Effector CD4-positive, alpha-beta T cell (primary cell): ENCODE results near the gene PIP4K2B.

Source experiments
- DNase-seq: peaks from one replicate; pipeline ENCODE4 v3.0.0-alpha.2; 2020

The PIP4K2B gene

DNA sequence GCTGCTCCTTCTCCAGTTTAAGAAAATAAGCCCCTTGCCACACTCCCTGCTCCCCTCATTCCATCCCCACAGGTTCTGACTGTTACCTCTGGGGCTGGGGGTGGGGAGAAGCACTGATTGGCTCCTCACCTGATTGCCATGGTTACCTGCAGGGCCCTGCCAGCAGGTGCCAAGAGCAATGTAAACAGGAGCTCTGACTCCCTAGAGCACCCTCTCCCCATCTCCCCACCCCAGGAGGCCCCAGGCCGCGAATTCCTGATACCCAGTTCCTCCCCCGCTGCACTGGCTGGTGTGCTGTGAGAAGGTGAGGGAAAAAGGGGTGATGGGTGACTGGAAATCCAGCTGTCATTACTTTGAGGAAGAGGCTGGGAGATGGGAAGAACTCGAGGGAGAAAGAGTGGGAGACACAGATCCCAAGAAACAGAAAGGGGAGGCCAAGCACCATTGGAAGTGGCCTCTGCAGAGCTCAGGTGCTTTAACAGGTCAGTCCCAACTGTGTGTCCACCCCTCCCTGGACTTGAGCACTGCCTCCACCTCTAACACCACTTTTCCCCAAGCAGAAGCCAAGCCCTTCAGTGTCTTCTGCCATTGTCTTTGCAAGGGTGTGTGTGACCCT is 55.7 kb downstream of the PIP4K2B start:
- no peak for DNase-seq

DNA sequence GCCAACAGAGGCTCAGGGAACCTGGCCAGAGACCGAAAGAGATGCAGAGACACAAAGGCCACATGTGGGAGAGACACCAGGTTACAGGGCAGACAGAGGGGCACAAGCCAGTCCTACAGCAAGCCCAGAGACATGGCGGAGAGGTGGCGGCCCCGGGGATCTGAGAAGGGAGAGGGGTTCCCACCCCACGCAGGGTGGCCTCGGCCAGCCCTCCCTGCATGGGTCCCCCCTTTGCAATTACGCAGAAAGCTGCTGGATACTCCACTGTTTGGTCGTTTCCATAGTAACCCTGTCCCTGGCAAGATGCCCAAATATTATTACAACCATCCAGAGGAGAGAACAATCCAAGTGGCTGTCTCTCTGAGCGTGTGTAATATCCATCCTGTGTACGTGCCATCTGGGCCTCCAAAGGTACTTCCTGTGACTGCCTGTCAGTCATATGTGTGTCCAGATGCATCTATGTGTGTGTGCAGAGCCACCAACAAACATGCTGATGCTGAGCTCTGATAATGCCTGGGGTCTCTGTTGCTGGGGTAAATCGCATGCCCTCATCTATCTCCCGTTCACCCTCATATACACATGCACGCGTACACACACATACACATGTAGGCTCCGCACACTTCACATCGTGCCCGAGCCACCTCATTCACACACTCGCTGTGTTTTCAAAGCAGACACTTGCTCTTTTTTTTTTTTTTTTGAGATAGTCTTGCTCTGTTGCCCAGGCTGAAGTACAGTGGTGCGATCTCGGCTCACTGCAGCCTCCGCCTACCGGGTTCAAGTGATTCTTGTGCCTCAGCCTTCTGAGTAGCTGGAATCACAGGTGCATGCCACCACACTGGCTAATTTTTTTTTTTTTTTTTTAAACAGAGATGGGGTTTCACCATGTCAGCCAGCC is 56.7 kb downstream of the PIP4K2B start:
- DNase-seq = no peak

DNA sequence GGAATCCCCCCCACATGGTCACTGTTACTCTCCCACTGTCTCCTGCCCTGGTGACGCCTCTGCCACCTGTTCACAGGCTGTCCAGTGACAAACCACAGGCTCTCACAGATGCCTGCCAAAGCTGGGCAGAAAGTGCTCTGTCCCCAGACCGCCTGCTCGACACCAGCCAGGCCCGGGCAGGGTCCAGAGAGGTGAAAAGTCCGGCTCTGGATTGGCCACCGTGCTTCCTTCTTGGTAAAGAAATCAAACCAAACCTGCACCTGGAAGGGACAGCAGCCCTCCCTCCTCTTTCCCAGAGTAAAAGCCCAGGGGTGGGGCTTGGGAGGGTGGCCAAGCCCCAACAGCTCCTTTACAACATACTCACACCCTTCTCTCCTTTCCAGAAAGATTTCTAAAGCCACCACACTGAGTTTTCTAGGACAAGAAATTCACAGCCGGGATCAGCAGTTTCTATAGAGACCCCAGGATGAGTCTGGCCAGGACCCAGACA is 57.4 kb downstream of the PIP4K2B start:
- no peak for DNase-seq

DNA sequence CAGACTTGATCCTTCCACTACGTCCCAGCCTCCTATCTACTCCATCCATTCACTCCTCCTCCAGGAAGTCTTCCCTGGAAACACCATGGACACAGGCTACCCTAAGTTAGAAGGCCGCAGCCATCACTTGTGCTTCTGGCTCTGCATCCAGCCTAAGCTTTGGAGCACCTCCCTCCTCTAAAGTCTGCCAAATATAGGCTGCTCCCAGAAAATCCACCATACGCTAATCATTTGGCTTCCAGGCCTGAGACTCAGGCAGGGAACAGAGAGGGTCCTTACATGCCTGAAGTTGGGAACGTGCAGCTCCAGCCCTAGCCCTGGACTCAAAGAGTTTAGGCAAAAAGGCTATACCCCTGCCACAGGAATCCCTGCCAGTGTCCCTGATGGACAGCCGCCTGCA is 57.9 kb downstream of the PIP4K2B start:
- DNase-seq = no peak

DNA sequence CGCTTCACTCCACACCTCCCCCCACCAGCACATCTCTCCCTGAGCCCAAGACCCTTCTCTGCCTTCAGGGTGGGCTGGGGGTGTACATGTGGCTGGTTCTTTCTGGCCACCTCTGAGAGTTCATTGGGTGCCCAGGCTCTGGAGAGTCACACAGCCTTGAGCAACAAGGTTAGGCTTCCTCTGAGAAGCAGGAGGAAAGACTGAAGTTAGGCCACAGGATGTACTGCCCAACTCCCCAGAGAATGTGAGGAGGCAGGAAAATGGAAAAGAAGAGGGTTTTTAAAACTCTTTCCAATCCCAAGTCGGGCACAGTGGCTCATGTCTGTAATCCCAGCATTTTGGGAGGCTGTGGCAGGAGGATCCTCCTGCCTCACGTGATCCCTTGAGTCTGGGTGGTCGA is 58.5 kb downstream of the PIP4K2B start:
- DNase-seq = no peak

DNA sequence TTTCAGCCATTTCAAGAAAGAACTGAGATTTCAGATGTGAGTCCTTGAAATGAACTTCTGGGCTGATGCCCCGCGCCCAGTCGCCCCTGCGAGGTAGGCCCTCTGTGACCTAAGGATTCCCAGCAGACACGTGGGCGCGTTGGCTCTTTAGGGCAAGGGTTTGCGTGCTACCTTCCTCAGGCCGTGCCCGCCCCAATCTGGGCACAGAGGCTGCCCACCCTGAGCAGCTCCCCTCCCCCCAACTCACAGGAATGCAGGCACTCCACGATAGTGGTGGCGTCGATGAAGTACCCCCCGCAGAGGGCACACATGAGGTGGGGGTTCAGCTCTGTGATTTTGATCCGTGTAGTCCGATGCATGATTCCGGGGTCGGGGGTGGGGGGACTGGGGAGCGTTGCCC is 59.3 kb downstream of the PIP4K2B start:
- DNase-seq = no peak

DNA sequence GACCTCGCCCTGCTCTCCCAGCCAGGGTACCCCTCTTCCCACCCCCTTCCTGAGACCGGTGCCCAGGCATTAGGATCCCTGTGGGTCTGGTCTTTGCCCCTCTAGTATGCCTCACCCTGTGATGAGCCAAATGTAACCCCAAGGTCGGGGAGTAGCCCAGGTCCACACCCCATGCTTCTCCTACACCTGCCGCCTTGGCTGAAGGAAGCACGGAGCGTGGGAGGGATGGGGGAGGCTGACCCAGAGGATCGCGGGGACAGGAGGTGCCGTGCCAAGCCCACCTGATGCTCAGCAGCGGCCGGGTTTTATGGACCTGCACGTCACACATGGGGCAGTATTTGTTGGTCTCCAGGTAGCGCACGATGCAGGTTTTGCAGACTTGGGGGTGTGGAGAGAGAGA is 60.1 kb downstream of the PIP4K2B start:
- no peak for DNase-seq

DNA sequence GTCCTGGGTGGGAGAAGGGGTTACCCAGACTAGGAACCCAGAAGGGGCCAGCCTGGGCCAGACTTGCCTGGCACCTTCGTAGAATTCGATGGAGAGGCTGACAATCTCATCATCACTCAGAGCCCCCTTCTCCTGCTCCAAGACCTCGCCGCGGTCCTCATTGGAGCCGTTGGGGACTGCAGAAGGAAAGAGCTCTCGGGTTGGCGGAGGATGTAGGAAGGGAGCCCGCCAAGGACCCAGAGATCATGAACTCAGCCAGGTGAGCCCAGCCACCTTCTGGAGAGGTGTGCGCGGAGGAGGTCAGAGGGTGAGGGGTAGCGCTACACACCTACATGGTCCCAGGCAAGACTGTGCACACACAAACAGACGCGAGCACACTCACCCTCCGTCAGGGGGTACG is 60.7 kb downstream of the PIP4K2B start:
- no peak for DNase-seq

DNA sequence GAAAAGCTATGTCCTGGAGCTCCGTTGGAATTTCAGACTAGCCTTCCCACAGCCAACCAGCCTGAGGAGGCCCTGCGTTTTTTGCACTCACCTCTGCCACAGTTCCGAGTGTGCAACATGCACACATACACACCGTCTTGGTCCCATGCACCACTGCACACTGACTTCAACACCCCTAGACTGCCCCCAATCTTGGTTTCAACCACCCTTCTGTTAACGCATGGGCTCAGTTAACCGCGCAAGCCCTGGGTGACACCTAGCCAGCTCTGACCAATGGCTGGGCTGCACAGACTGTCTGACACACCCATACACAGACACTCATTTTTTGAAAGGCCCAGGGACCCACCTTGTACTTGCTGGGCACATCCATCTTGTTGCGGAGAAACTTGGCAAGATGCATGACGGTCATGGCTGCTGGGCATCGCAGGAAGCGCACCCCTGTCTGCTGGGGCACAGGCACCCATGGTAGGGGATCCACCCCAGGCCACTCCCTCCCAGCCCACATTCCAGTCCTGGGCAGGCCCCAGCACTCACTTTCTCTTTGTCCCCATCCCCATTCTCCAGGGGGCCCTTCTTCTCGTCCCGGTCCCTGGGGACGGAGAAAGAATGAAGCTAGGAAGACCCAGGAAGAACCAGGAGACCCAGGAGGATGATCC is 61.2 kb downstream of the PIP4K2B start:
- DNase-seq = no peak

DNA sequence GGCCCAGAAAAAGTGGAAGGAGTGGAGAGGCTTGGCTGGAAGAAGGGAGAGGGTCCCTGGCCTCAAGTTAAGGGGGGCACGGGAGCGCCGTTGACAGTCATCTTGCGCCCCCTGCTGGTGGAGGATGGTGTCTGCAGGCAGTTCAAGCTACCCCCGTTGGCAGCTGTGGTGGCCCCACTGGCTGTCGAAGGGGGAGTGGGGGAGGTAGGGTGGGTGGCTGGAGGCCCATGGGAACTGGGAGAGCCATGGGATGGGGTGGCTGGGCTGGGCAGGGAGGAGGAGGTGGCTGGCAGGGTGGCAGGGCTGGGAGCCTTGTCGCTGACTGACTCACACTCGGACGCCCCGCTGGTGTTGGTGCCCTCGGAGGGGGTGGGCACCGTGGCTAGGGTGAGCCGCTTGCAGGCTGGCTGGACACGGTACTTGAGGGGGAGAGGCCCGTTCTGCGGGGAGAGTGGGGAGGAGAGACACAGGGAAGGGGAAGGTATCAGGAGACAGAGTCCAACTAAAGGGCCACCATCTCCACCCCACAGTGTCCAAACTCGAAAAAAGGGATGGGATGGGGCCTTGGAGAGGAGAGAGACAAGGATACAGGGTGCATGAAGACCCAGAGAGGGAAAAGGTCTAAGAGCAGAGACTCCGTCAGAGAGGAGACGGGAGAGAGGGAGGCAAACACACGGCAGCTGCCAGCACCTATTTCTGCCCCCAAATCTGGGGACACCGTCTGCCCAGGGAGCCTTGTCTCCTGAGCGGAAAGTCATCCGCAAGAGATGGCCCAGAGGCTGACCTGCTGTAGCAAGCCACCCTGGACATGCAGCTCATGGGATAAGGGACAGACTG is 64.0 kb downstream of the PIP4K2B start:
- DNase-seq = peak; percentile 77

DNA sequence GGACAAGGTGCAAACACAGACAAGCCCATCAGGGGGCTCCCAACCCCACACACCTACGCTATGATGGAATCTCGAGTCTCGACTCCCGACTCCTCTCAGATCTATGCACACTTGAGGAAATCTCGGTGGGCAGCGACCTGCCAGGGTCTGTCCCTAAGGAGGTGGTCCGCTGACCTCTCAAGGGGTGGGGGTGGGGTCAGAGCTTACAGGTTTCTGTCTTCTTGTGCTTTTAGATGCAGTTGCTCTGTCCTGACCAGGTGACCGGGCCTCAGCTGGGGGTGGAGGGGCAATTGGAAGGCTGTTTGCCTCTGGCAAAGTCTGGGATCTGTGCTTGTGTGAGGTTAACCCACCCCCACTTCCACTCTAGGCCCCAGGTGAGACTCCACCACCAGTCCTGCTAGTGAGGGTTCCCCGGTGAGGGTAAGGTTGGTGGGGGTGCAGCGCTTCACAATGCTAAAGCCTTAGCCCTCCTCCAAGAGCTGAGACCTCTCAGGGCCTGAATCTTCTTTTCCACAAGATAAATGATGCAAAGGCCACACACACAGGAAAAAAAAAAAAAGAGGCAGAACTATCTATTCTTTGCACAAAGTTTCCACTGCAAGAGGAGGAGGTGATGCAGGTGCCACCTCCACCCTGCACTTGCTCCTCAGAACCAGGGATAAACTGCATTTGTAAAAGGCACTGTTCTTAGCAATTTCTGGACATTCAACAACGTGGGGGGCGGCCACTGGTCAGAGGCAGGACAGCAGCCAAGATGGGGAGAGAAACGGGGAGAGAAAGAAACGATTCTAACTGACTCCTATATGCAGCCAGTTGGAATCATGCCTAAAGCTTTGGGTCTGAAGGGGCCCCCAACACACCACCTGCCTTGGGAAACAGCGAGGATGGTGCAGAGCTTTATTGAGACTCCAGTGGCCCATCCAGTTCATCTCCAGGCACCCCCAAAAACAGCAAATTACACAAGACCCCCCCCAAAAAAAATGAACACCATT is 65.1 kb downstream of the PIP4K2B start:
- DNase-seq = no peak

DNA sequence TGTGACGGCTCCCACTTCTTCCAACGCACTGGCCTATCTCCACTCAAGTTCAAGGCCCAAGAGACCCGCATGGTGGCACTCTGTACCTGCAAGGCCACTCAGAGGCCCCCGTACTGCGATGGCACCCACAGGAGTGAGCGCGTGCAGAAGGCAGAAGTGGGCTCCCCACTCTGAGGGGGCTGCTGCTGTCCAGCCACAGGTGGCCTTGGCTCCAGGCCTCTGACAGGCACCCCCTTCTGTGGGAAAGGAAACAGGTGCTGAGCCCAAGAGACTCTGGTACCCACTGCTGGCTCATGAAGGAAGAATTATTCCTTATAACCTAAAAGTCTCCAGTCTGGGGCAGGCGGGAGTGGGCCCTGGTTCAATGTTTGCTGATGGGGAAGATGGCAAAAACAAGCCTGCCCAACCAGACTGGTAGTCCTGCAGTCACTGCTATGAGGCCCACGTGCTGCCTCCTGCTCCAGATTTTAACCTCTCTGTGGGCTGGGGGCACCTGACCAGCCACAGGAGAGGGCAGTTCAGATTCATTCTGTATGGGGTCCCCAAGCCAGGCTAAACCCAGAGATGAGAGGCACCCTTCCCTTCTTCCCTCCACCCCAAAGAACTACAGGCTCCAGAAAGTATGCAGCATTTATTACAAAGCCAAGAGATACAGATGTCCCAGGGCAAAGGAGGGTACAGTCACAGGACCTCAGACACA is 65.9 kb downstream of the PIP4K2B start:
- no peak for DNase-seq

DNA sequence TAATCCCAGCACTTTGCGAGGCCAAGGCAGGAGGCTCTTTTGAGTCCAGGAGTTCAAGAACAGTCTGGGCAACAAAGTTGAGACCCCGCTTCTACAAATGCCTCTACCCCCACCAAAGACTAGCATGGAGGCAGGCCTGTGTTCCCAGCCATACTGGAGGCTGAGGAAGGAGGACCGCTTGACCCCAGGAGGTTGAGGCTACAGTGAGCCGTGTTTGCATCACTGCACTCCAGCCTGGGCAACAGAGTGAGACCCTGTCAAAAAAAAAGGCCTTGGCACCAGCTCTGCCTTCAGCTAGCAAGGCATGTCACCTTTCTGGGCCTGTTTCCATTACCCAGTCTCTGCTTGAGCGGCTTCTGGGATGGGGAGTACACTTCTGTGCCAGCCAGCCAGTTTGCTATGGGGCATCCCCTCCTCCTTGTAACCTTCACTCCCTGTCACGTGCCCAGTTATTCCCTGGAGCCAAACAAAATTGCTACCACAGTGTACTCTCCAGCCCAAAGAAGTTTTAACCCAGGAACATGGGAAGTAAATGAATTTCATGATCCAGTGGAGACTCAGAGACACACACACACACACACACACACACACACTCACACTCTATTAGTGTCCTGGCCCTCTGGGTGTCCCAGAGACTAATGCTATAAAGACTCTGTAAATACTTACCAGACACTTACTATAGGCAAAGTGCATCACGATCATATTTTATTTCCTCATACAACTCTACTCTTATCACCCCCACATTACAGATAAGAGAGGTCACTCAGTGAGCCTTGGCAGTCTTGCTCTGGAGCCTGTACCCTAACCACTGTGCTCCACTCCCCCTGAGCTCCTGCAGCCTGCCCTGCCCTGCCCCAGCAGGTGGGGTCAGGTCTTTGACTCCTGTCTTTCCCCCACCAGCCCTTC is 66.7 kb downstream of the PIP4K2B start:
- no peak for DNase-seq

DNA sequence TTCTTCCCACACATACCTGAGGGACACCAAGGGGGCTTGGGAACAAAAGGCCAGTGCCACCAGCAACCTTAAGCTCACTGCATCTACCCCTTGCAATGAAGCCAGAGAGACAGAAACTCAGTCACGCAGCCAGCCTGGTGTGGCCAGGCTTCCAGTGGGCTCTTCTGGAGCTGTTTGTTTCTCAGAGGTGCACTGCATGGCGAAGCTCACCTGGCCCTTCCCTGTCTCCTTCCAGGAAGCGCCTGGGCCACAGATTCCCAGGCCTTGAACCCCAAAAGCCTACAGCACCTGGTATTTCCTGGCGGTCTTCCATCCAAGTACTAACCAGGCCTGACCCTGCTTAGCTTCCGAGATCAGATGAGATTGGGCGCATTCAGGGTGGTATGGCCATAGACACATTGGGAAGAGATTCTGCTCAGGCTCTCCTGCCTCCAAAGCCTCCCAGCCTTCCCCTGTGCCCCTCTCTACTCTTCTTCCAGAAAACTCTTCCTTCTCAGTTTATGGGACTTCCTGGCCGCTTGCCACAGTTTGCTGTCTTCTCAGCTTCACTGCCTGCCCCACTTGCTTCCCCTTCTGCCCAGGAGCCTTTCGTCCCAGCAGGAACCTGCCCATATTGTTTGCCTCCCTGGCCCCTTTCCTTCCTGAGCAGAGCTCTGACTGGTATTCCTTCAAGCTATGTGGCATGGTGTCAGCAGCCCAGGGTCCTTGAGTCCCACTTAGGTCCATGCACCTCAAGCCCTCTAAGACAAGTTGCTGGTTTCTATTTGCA is 67.6 kb downstream of the PIP4K2B start:
- no peak for DNase-seq

DNA sequence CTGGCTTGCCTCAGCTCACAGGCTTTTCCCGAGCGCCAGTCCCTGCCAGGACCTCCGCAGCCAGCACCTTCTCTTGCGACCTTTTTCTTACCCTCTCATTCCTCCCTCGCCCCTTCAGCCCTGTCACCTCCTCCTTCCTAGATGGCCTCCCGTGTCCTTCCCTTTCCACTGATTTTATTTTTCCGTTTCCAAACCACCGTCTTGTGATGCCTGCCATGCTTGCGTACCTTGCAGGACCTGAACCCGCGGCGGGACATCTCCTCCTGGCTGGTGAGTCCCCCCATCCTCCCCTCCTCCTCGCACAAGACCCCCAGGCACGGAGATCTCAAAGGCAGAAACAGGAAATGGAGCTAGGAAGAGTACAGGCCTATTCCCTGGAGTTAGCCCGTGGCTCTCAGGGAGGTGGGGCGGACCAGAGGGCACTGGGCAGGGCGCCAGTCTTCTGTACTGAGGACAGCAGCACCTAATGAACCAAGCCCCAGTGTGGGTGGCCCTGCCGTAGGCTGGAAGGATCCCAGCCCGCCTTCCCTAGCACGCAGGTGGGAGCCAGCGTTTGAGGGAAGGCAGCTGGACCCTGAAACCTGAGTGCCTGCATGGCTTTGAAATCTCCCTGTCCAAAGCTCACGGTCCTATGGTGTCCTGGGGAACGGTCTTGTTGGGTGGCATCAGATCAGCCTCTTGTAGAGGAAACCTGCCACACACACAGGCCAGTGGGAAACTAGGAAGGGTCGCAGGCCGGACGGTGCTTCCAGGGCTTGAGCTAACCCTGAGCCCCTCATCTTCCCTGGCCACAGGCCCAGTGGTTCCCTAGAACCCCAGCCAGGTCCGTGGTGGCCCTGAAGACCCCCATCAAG is 68.6 kb downstream of the PIP4K2B start:
- DNase-seq = no peak

DNA sequence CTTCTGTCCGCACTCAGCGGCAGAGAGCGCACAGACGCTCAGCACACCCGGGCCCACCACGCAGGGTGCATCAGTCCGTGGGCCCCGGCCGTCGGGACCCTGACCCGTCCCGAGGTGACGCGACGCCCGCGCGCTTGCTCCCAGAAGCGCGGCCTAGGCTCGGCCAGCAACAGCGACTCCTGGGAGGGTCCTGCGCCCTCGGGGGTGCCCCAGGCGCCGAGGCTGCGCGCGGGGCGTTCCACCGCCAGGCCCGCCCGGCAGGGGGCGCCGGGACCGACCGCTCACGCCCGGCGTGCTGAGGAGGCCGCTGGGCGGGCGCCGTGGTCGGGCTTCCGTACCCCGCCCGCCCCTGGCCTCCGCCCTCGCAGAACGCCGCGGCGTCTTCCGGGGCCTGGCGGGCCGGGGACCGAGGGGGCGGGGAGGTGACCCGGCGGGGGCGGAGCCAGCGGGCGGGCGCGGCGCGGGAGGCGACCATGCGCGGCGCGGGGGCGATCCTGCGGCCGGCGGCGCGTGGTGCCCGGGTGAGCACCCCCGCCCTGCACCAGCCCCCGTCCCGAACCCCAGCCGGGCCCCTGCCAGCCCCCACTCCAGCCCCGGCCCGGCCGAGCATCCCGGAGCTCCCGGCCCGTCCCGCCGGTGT is 69.3 kb downstream of the PIP4K2B start, which contains the start of gene CISD3:
TSS of gene CISD3 (plus strand) at position 456 of the 640 bp plus-strand sequence. CDS start at position 474, 18 bp downstream.
- peak; percentile 78 for DNase-seq

DNA sequence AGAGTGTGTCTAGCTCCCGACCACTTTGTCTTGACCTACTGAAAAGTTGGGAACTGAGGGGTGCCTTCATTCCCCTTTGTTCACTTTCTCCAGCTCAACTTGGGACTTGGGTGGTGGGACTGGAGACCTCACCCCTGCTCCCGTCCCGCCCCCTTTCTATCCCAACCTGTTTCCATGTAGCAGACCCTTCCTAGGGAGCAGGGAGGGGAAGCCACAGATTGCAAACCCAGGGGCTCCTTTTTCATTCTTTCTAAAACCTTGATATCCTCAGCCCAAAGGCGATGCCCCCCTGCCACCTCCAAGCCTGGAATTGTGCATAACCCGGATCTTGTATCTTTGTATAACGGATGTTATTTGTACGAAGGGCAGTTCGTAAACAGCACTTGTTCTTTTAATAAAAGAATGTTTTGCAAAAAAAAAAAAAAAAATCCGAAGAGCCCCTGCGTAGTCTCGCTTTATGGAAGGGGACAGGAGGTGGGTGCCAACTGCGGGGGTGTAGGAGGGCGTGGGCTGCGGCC is 69.9 kb downstream of the PIP4K2B start:
- no peak for DNase-seq
